Osteoblast (primary cell): Measurements from ENCODE around the gene VAV3. TPM values are rescaled to one million over a fixed set of nuclear protein-coding genes. Genes with fewer than 3 reads are reported as not detected.

ENCODE experiments used
- DNase-seq: peaks from one replicate; pipeline ENCODE4 v3.0.0; 2011; ENCODE audit warnings: low spot score, mixed read lengths; ENCODE audit not compliant: insufficient read length; ENCODE audit errors: missing footprints
- H2AFZ ChIP-seq: 2 replicates; pipeline ENCODE4 v1.6.0; 2011; ENCODE audit warnings: mild to moderate bottlenecking, low read length
- H3K27ac ChIP-seq: 2 replicates; pipeline ENCODE4 v1.5.1; 2011; ENCODE audit warnings: mild to moderate bottlenecking, low read depth, low read length, moderate library complexity
- H3K27me3 ChIP-seq: 2 replicates; pipeline ENCODE4 v1.6.0; 2012; ENCODE audit warnings: mild to moderate bottlenecking, control low read depth, inconsistent platforms, low read length, moderate library complexity; ENCODE audit not compliant: insufficient read depth
- H3K36me3 ChIP-seq: 2 replicates; pipeline ENCODE4 v1.5.1; 2011; ENCODE audit warnings: mild to moderate bottlenecking, low read length, control low read depth, moderate library complexity; ENCODE audit not compliant: insufficient read depth
- H3K4me1 ChIP-seq: 2 replicates; pipeline ENCODE4 v1.5.1; 2011; ENCODE audit warnings: mild to moderate bottlenecking, low read length, control low read depth, moderate library complexity; ENCODE audit not compliant: insufficient read depth
- H3K4me2 ChIP-seq: 2 replicates; pipeline ENCODE4 v1.6.0; 2011; ENCODE audit warnings: mild to moderate bottlenecking, low read length; ENCODE audit not compliant: insufficient read depth
- H3K4me3 ChIP-seq: fragments of 200-600 bp; sonication (generic); 3 replicates; pipeline ENCODE4 v1.5.1; 2012; ENCODE audit warnings: mild to moderate bottlenecking, low read length, inconsistent platforms; ENCODE audit not compliant: insufficient read depth
- H3K79me2 ChIP-seq: 2 replicates; pipeline ENCODE4 v1.6.0; 2012; ENCODE audit warnings: mild to moderate bottlenecking, low read length, control low read depth, inconsistent platforms; ENCODE audit not compliant: insufficient read depth
- H3K9me3 ChIP-seq: 2 replicates; pipeline ENCODE4 v1.5.1; 2011; ENCODE audit warnings: low read depth, low read length, control low read depth
- H4K20me1 ChIP-seq: 2 replicates; pipeline ENCODE4 v1.6.0; 2012; ENCODE audit warnings: mild to moderate bottlenecking, low read length, control low read depth; ENCODE audit not compliant: insufficient read depth
- CTCF ChIP-seq: IDR thresholded peaks from 2 replicates; pipeline ENCODE4 v1.5.1; 2011; ENCODE audit warnings: mild to moderate bottlenecking, low read depth, low read length, moderate library complexity; ENCODE audit errors: extremely low read depth
- total RNA-seq: library from RNA; depleted of rRNA; stranded (reverse); fragments of >200 nt; gene quantifications from 2 replicates; pipeline ENCODE4 v1.2.3, GENCODE V29; 2012

The VAV3 gene
- total RNA-seq, 1 donor: 0.72 TPM

GRCh38 chr1:107680579-107680985 is 284.4 kb downstream of the VAV3 start:
- Histone ChIP-seq H3K36me3 (no peaks in the 10 kb centered on the region), H3K4me1 (no peaks in the 10 kb centered on the region), H3K27me3 (no peaks in the 10 kb centered on the region), H3K9me3 (no peaks in the 10 kb centered on the region), H3K79me2 (no peaks in the 10 kb centered on the region), H2AFZ (no peak overlapping the region), H4K20me1 (no peaks in the 10 kb centered on the region), H3K4me3 (no peak overlapping the region), H3K4me2 (no peak overlapping the region), H3K27ac (no peak overlapping the region)
- no peak for TF ChIP-seq CTCF
- no peak for DNase-seq

DNA sequence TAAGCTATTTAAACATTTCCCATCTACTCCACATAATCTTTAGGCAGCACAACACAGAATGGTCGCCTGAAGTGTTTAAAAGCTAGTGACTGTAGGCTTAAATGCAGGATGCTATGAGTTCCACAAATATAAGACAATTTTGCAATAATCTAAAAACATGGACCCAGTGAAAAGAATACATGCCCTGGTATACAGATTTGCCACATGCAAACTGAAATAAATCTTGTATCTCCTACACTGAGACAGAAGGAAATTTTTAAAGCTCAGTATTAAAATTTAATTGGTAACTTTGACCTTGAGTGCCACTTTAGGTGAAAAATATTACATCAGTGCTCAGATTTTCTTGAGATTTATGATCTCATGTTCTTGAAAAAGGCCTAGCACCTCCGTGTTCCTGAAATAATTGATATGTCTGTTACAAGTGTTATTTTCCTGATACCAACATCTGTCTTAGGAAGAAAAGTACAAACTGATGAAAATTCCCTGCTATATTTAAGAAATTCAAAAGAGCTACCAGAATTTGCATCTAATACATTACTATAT is 285.5 kb downstream of the VAV3 start:
- no peak overlapping the region for H3K27ac ChIP-seq
- H3K4me1 ChIP-seq: no peaks in the 10 kb centered on the region
- no peaks in the 10 kb centered on the region for H4K20me1 ChIP-seq
- no peak for DNase-seq
- H3K36me3 ChIP-seq: no peaks in the 10 kb centered on the region
- no peaks in the 10 kb centered on the region for H3K27me3 ChIP-seq
- no peaks in the 10 kb centered on the region for H3K9me3 ChIP-seq
- no peak overlapping the region for H3K4me2 ChIP-seq
- TF ChIP-seq CTCF: no peak
- no peak overlapping the region for H2AFZ ChIP-seq
- no peak overlapping the region for H3K4me3 ChIP-seq
- no peaks in the 10 kb centered on the region for H3K79me2 ChIP-seq

DNA sequence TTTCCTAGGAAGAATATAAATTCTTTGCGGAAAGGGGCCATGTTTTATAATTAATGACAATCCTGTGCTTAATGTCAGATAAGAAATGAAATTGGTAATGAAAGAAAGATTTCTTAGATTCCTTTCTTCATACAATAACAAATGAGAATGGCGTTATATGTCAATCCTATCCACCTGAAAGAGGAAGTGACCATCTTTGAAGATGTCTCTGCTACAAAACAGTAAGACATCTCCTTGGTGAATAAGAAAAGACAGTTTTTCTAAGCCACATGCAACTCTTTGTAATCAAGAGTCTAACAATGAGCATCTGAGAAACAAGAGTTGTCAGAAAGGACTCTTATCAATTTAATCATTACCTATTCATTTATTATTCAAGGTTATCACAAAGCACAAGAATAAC is 286.0 kb downstream of the VAV3 start:
- Histone ChIP-seq H3K4me1 (no peaks in the 10 kb centered on the region), H3K4me2 (no peak overlapping the region), H3K27me3 (no peaks in the 10 kb centered on the region), H4K20me1 (no peaks in the 10 kb centered on the region), H3K79me2 (no peaks in the 10 kb centered on the region), H3K9me3 (no peaks in the 10 kb centered on the region), H3K4me3 (no peak overlapping the region), H2AFZ (no peak overlapping the region), H3K36me3 (no peaks in the 10 kb centered on the region), H3K27ac (no peak overlapping the region)
- TF ChIP-seq CTCF: no peak
- no peak for DNase-seq

- TF ChIP-seq CTCF: no peak
- H3K27me3 ChIP-seq: no peaks in the 10 kb centered on the region
- H3K9me3 ChIP-seq: no peaks in the 10 kb centered on the region
- no peak overlapping the region for H3K27ac ChIP-seq
- H3K4me2 ChIP-seq: no peak overlapping the region
- no peak for DNase-seq
- no peaks in the 10 kb centered on the region for H4K20me1 ChIP-seq
- H3K79me2 ChIP-seq: no peaks in the 10 kb centered on the region
- H3K4me1 ChIP-seq: no peaks in the 10 kb centered on the region
- H3K36me3 ChIP-seq: no peaks in the 10 kb centered on the region
- no peak overlapping the region for H3K4me3 ChIP-seq
- no peak overlapping the region for H2AFZ ChIP-seq
Observed at GRCh38 chr1:107677697-107678096, 287.3 kb downstream of the VAV3 start.
